Suprapubic skin (tissue), 3 donors: ENCODE data around the gene OSCP1.

Experiments
- EP300 ChIP-seq: sonication (generic); formaldehyde crosslinking; IDR thresholded peaks from one replicate; pipeline ENCODE4 v1.6.1; 2017; ENCODE audit warnings: antibody characterized with exemption
- POLR2A ChIP-seq, 2 donors: fragments of 450-650 bp; IDR thresholded peaks; one replicate each; pipeline ENCODE4 v1.6.1; 2017; ENCODE audit warnings: antibody characterized with exemption in 2 of 2, mild to moderate bottlenecking in 2 of 2, moderate library complexity in 2 of 2
- TF ChIP-seq, protein P1 (sequence below), 2 donors: fragments of 200-600 bp in 1 of 2; fragments of 450-650 bp in 1 of 2; sonication (generic) in 1 of 2; IDR thresholded peaks; one replicate each; pipeline ENCODE4 v1.5.1; 2016 to 2019; ENCODE audit warnings: antibody characterized with exemption in 2 of 2, mild to moderate bottlenecking in 1 of 2, moderate library complexity in 1 of 2

DNA sequence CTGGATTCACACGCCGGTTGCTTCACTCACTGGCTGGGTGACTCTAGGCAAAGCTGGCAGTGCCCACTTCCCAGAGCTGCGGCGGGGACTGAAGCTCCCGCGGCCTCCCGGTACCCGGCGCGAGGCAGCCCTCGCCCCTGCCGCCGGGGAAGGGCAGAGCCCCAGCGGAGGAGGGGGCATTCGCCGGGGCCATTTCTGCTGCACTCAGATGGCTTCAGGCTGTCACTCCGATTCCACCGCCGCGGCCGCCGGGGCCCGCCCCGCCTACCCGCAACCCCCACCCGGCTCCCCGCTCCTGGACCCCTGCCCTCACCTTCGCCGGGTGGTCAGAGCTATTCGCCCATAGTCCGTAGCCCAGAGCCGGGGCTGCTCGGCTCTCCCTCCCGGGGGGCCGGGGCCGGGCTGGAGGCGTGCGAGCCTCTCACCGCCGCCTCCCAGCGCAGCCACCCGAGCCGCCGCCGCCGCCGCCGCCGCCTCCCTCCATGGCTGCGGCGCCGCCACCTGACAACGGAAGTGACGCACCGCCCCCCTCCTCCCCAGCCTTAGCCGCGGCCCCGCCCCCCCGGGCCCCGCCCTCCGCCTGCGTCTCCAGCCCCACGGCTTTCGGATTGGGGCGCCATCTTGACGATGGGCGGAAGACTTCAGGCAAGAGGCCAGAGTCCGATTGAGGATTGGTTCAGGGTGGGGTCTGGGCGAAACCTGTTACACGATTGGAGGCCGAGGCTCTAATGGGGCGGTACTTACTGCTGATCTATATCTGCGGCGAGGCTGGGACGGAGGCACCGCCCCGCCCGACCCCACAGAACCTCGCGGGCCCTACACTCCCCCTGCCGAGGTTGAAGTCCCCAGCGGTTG, 64.6 kb downstream of the OSCP1 start, which contains the start of gene STK40:
- TF ChIP-seq, protein P1, sequence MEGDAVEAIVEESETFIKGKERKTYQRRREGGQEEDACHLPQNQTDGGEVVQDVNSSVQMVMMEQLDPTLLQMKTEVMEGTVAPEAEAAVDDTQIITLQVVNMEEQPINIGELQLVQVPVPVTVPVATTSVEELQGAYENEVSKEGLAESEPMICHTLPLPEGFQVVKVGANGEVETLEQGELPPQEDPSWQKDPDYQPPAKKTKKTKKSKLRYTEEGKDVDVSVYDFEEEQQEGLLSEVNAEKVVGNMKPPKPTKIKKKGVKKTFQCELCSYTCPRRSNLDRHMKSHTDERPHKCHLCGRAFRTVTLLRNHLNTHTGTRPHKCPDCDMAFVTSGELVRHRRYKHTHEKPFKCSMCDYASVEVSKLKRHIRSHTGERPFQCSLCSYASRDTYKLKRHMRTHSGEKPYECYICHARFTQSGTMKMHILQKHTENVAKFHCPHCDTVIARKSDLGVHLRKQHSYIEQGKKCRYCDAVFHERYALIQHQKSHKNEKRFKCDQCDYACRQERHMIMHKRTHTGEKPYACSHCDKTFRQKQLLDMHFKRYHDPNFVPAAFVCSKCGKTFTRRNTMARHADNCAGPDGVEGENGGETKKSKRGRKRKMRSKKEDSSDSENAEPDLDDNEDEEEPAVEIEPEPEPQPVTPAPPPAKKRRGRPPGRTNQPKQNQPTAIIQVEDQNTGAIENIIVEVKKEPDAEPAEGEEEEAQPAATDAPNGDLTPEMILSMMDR (IDR thresholded peaks at IDR 0.05) = no peak
- TF ChIP-seq EP300 (no peak), POLR2A (IDR thresholded peaks at IDR 0.05) (peak in 1 of 2 donors; percentile 49)
